Fibroblast of peridontal ligament (primary cell): ENCODE results near the gene COMMD1.

Experiments
- DNase-seq: peaks from one replicate; pipeline ENCODE4 v3.0.0-alpha.2; 2010; ENCODE audit errors: extremely low read depth

Gene COMMD1

DNA sequence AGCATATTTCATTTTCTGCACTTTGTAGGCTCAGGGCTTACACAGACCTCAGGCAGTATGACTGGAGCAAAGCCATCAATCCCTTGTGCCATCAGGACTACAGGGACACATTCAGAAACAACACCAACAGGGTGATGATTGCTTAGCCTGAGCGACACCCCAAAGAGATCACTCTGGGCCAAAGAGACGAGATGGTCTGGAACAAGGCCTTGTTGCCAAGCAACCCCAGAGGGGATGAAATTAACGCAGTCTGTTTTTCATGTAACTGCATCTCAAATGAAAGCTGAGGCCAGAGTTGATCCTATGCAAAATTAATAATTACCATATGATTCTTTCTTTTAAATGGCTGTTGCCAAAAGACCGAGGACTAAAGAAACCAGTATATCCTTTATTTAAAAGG, 270.3 kb downstream of the COMMD1 start:
- DNase-seq, result no peak

- no peak for DNase-seq
Observed at GRCh38 chr2:62176801-62177200, 271.3 kb downstream of the COMMD1 start.

GRCh38 chr2:62177392-62178049, 272.0 kb downstream of the COMMD1 start:
- no peak for DNase-seq

- peak; percentile 52 for DNase-seq
Observed at GRCh38 chr2:62178741-62179271, 273.3 kb downstream of the COMMD1 start.

DNA sequence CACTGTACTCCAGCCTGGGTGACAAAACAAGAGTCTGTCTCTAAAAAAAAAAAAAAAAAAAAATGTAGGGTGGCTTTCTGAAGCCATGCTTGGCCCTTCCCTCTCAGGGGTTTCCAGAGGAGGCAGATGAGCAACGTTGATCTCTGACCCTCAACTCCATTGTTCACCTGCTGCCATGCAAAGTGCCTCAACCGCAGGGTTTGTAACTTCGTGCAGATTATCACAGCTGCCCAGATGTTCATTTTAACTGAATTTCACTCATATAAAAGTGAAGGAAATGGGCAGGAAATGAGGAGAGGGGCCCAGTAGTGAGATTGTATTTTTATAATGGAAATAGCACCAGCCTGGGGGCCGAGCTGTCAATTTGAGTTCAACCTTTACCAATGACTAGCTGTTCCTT, 275.5 kb downstream of the COMMD1 start:
- no peak for DNase-seq

DNA sequence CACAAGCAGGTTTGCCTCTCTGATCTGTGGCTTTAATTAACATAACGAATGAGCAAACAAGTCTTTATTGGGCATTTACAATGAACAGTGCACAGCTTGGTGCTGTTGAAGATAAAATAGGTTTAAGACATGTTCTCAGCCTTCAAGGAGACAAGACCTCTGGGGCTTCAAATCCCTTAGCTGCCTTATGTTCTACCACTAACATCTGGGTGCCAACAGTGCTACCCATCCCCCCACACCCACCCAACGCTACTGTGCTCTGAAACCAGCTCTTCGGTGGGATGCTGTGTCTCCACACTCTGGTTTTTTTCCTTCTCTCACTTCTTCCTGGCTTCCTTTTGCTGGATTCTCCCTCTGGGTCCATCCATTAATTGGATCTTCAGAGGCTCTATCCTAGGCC, 276.4 kb downstream of the COMMD1 start:
- no peak for DNase-seq

DNA sequence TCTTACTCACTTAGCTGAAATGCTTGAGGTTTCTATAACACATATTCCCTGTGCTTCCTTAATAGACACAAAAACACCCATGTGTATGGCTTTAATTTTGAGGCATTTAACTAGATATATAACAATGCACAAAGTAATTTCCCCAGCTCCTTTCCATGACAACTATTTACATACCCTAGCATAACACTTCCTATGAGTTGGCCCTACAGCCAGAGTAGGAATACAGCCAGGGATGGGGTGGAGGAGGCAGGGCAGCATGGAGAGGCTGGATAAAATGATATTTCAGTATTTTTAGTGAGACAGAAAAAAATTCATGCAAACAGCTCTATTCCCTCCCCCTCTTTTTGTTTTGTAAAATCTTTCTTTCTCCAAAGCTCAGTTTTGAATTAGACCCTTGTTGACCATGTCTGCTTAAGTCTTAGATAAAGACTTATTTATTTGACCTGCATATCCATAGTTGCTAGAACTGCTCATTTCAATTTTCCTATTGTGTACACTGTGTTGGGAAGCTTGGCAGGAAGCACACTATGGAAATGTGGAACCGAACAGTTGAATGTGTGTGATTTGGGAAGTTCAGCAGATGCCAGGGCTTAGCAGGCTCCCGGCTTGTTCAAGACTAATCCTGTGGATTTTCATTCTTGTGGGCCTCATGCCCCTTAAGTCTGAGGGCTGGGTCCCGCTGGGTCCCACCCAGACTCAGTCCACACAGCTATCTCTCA, 279.2 kb downstream of the COMMD1 start:
- DNase-seq, result no peak
